GM12878 (cell line): ENCODE results near the gene FCAR. TPM values are rescaled to one million over a fixed set of nuclear protein-coding genes. Genes with fewer than 3 reads are reported as not detected.
"Not testable (repeated sequence)": the region's sequence is repeated elsewhere in the genome, so short reads cannot be mapped to it uniquely, and the experiment has no call there.

ENCODE experiments used
- ATAC-seq: fragments of 200-7000 bp; cut with Tn5 transposase; 3 replicates; pipeline ENCODE4 v1.9.1; 2020; ENCODE audit warnings: mild to moderate bottlenecking, moderate library complexity
- BruUV-seq: library from RNA; stranded (reverse); fragments of 400-500 nt; replicated peaks from 2 replicates; lab custom pipeline; 2021; lab: Mats Ljungman, UMichigan
- CTCF ChIA-PET: fragments of 300-600 bp; sonication (Branson Sonifier 250); formaldehyde crosslinking; extraction: SDS; loops from one replicate; lab custom pipeline; 2021; ENCODE audit warnings: inconsistent platforms; lab: Yijun Ruan, JAX
- POLR2A ChIA-PET: fragments of 350-600 bp; formaldehyde crosslinking; extraction: SDS; loops from one replicate; lab custom pipeline; 2021; ENCODE audit warnings: inconsistent platforms; lab: Charles Lee
- RAD21 ChIA-PET: fragments of 300-600 bp; sonication (Branson Sonifier 250); formaldehyde crosslinking; loops from one replicate; lab custom pipeline; 2023; ENCODE audit warnings: antibody characterized with exemption; ENCODE audit not compliant: unreplicated experiment; lab: Charles Lee
- SMC1A ChIA-PET: fragments of 300-600 bp; sonication (Branson Sonifier 250); formaldehyde crosslinking; loops from one replicate; lab custom pipeline; 2023; ENCODE audit not compliant: unreplicated experiment, uncharacterized antibody; lab: Charles Lee
- DNase-seq: peaks from one replicate; pipeline ENCODE4 v3.0.0-alpha.2; 2011; ENCODE audit warnings: low read depth, low spot score
- FAIRE-seq: peaks from 3 replicates; lab custom pipeline; 2011; peaks lifted over from hg19 to GRCh38; lab: Jason Lieb, UNC
- H2AFZ ChIP-seq: 2 replicates; pipeline ENCODE4 v1.6.0; 2011; ENCODE audit warnings: low read depth, low read length, control low read depth; ENCODE audit not compliant: control insufficient read depth
- H3K27ac ChIP-seq: 2 replicates; pipeline ENCODE4 v1.5.1; 2011; ENCODE audit warnings: control low read depth; ENCODE audit not compliant: control insufficient read depth, insufficient read depth
- H3K27me3 ChIP-seq, 2 experiments: replicated peaks in 1 of 2; 2 replicates each; pipeline versions ENCODE4 v1.6.0 to v1.6.1; 2011; ENCODE audit warnings: low read length in 1 of 2; ENCODE audit not compliant: control insufficient read depth in 2 of 2, insufficient read depth in 2 of 2
- H3K36me3 ChIP-seq, 2 experiments: 2 replicates each; pipeline ENCODE4 v1.5.1; 2011; ENCODE audit warnings: low read length in 1 of 2; ENCODE audit not compliant: control insufficient read depth in 2 of 2, insufficient read depth in 2 of 2
- H3K4me1 ChIP-seq: 2 replicates; pipeline ENCODE4 v1.6.1; 2011; ENCODE audit warnings: mild to moderate bottlenecking, low read length, moderate library complexity, mixed read lengths; ENCODE audit not compliant: control insufficient read depth, insufficient read depth
- H3K4me2 ChIP-seq: 2 replicates; pipeline ENCODE4 v1.6.0; 2011; ENCODE audit warnings: control low read depth; ENCODE audit not compliant: control insufficient read depth, insufficient read depth
- H3K4me3 ChIP-seq: fragments of 200-600 bp; sonication (generic); 2 replicates; pipeline ENCODE4 v1.5.1; 2016
- H3K79me2 ChIP-seq: 2 replicates; pipeline ENCODE4 v1.6.0; 2011; ENCODE audit warnings: low read length; ENCODE audit not compliant: control insufficient read depth, insufficient read depth
- H3K9ac ChIP-seq: 2 replicates; pipeline ENCODE4 v1.8.0; 2011; ENCODE audit warnings: low read length, control low read depth, mixed read lengths; ENCODE audit not compliant: control insufficient read depth, insufficient read depth
- H3K9me3 ChIP-seq: replicated peaks from 3 replicates; pipeline ENCODE4 v1.5.1; 2011; ENCODE audit warnings: mild to moderate bottlenecking, low read length; ENCODE audit not compliant: control insufficient read depth, insufficient read depth
- H4K20me1 ChIP-seq: 2 replicates; pipeline ENCODE4 v1.6.0; 2011; ENCODE audit not compliant: control insufficient read depth, insufficient read depth
- WGBS: methylation state at CpG from one replicate; pipeline ENCODE4 v1.1.6; 2016; ENCODE audit warnings: low lambda C conversion rate; ENCODE audit not compliant: insufficient replicate concordance, insufficient coverage; ENCODE audit errors: missing lambda C conversion rate; 5-methylcytosine and 5-hydroxymethylcytosine counted together
- in situ Hi-C: fragments of 300-500 bp; cut with MboI; formaldehyde crosslinking; loops from 9 replicates; pipeline ENCODE4 v1.14.3; 2018; ENCODE audit warnings: mixed read lengths
- intact Hi-C: fragments of 100-400 bp; cut with micrococcal nuclease; formaldehyde crosslinking; loops from one replicate; pipeline ENCODE4 v1.14.2; 2022; ENCODE audit not compliant: unreplicated experiment
- polyA plus RNA-seq, 11 experiments: library from polyadenylated mRNA; depleted of rRNA in 4 of 11; unstranded in 6 of 11; stranded (reverse) in 5 of 11; fragments of >200 nt; fragmentation: Nextera tagmentation in 4 of 11; fragmentation: Illumina TruSeq in 1 of 11; extraction: Ambion mirVana in 4 of 11; extraction: Trizol in 1 of 11; gene quantifications; 1 replicate in 1 of 11; 2 replicates in 10 of 11; pipeline versions ENCODE4 v1.2.1 to v1.2.3, GENCODE V29; 2011 to 2016; ENCODE audit warnings: inconsistent platforms in 2 of 11, missing spikeins in 2 of 11, low read depth in 1 of 11
- total RNA-seq, 4 experiments: library from RNA; depleted of rRNA in 3 of 4; stranded (reverse); fragments of >200 nt in 3 of 4; fragmentation: Illumina TruSeq in 1 of 4; extraction: Trizol in 1 of 4; gene quantifications; 2 replicates each; pipeline versions ENCODE4 v1.2.1 to v1.2.3, GENCODE V29; 2013 to 2021

The FCAR gene
- total and polyA plus RNA-seq, 10 of the 15 experiments (the other 5 are each of a cell fraction or from before 2014, with no cell fraction given) = 0.49 TPM; not detected in 9

DNA sequence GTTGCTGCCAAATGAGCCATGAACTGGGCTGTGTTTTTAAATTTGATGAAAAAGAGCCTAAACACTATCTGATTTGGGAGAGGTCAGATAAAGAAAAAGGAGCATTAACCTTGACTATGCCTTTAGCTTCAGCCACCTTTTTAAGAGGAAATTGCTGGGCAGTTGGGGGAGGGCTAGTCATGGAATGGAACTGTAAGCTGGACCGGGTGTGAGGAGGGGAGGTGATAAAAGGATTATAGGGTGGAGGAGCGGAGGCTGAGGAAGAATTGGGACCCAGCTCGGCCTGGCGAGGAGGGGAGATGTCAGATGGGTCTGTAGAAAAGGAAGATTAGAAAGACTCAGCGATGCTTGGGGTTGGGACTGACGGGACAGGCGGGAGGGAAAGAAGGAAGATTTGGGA lies 24.6 kb downstream of the FCAR start:
- intact Hi-C loops, H4K20me1 ChIP-seq, H3K27ac ChIP-seq, RAD21 ChIA-PET, ATAC-seq, H3K79me2 ChIP-seq, BruUV-seq, H3K9ac ChIP-seq, H3K36me3 ChIP-seq, H2AFZ ChIP-seq, CTCF ChIA-PET, DNase-seq, H3K4me1 ChIP-seq, POLR2A ChIA-PET, SMC1A ChIA-PET, H3K4me2 ChIP-seq, in situ Hi-C loops, H3K9me3 ChIP-seq, H3K4me3 ChIP-seq, H3K27me3 ChIP-seq, FAIRE-seq: not testable (repeated sequence)
- WGBS = 41% methylated on average over 7 of the region's 7 CpGs

DNA sequence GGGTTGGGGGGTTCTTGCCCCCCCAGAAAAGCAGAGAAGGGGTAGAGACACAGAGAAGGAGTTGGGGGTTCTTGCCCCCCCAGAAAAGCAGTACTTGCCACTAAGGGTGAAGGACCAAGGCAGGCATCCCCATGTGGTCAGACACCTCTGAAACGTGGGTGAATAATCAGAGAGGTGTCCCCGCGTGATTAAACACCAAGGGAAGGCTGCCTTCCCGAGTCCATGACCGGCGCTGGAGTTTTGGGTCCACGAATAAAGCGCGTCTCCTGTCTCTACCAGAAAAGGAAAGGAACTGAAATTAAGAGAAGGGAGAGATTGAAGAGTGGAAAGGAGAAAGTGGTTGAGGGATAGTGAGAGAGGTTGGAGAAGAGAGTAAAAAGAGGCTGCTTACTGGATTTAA lies 25.6 kb downstream of the FCAR start:
- intact Hi-C loops, BruUV-seq, H3K4me2 ChIP-seq, H3K4me1 ChIP-seq, H3K79me2 ChIP-seq, H3K9ac ChIP-seq, H3K27ac ChIP-seq, H3K27me3 ChIP-seq, H3K4me3 ChIP-seq, POLR2A ChIA-PET, H3K9me3 ChIP-seq, DNase-seq, H4K20me1 ChIP-seq, RAD21 ChIA-PET, SMC1A ChIA-PET, ATAC-seq, H3K36me3 ChIP-seq, CTCF ChIA-PET, in situ Hi-C loops, FAIRE-seq, H2AFZ ChIP-seq: not testable (repeated sequence)
- WGBS = 20% methylated on average over 9 of the region's 9 CpGs

DNA sequence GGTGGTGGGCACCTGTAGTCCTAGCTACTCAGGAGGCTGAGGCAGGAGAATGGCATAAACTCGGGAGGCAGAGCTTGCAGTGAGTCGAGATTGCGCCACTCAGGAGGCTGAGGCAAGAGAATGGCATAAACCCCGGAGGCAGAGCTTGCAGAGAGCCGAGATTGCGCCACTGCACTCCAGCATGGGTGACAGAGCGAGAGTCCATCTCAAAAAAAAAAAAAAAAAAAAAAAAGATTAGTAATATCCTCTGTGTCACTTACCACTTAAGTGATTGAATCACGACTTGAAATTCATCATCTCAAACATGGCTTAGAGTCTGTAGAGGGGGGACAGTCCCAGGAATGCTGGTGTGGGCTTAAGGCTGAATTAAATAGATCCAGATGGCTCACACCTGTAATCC lies 27.1 kb downstream of the FCAR start:
- RAD21 ChIA-PET, FAIRE-seq: not testable (repeated sequence)

More for the DNA sequence above, 27.1 kb downstream of the FCAR start:
- POLR2A ChIA-PET = interaction anchor here (0.6 kb wide), 1 partner anchor 724 kb away, joined by 4 read pairs; no protein-coding TSS in a partner anchor
- CTCF ChIA-PET, intact Hi-C loops, ATAC-seq, H3K9me3 ChIP-seq, H3K4me1 ChIP-seq, H3K79me2 ChIP-seq, H3K4me2 ChIP-seq, in situ Hi-C loops, H3K4me3 ChIP-seq, DNase-seq, H4K20me1 ChIP-seq, H3K36me3 ChIP-seq, SMC1A ChIA-PET, H3K27me3 ChIP-seq, H3K9ac ChIP-seq, H2AFZ ChIP-seq, BruUV-seq, H3K27ac ChIP-seq: not testable (repeated sequence)
- WGBS = 37% methylated on average over 8 of the region's 8 CpGs
